HepG2 (cell line): ENCODE measurements around the gene DPM1. TPM values are rescaled to one million over a fixed set of nuclear protein-coding genes. Genes with fewer than 3 reads are reported as not detected.

Source experiments
- CHD4 ChIP-seq: fragments of 200-600 bp; sonication (generic); IDR thresholded peaks from 2 replicates; pipeline ENCODE4 v1.7.0; 2017; ENCODE audit warnings: mild to moderate bottlenecking, low read length, borderline replicate concordance
- GATA4 ChIP-seq: sonication (generic); IDR thresholded peaks from 2 replicates; pipeline ENCODE4 v1.6.1; 2016; ENCODE audit warnings: antibody characterized with exemption, low read depth, borderline replicate concordance
- HBP1 ChIP-seq: IDR thresholded peaks from 2 replicates; pipeline ENCODE4 v1.6.1; 2016; ENCODE audit warnings: low read depth, control low read depth
- HOXA7 ChIP-seq: sonication (generic); formaldehyde crosslinking; IDR thresholded peaks from 2 replicates; pipeline ENCODE4 v1.8.1; 2022; ENCODE audit warnings: mild to moderate bottlenecking, missing genetic modification reagents, moderate library complexity
- KDM2A ChIP-seq: sonication (generic); formaldehyde crosslinking; IDR thresholded peaks from 2 replicates; pipeline ENCODE4 v1.4.0; 2020; ENCODE audit warnings: low read depth, missing genetic modification reagents, borderline replicate concordance
- MTERF4 ChIP-seq: sonication (generic); formaldehyde crosslinking; IDR thresholded peaks from 2 replicates; pipeline ENCODE4 v1.8.0; 2023; ENCODE audit warnings: mild to moderate bottlenecking, missing genetic modification reagents
- NONO ChIP-seq, 2 experiments: fragments of 450-650 bp in 1 of 2; sonication (generic) in 1 of 2; formaldehyde crosslinking in 1 of 2; IDR thresholded peaks in 1 of 2; conservative IDR thresholded peaks in 1 of 2; 2 replicates each; pipeline versions ENCODE4 v1.6.1 to v1.8.0; 2017 to 2022; ENCODE audit warnings: mild to moderate bottlenecking in 1 of 2, missing genetic modification reagents in 1 of 2, moderate library complexity in 1 of 2
- PRDM10 ChIP-seq: sonication (generic); formaldehyde crosslinking; IDR thresholded peaks from 2 replicates; pipeline ENCODE4 v1.4.0; 2020; ENCODE audit warnings: low read depth, missing genetic modification reagents
- SETDB1 ChIP-seq: sonication (generic); formaldehyde crosslinking; IDR thresholded peaks from 2 replicates; pipeline ENCODE4 v1.5.1; 2020; ENCODE audit warnings: missing genetic modification reagents, mild to moderate bottlenecking, borderline replicate concordance
- TSC22D2 ChIP-seq: sonication (generic); formaldehyde crosslinking; IDR thresholded peaks from 2 replicates; pipeline ENCODE4 v1.5.1; 2020; ENCODE audit warnings: missing genetic modification reagents, mild to moderate bottlenecking, borderline replicate concordance
- ZBTB33 ChIP-seq: sonication (generic); formaldehyde crosslinking; IDR thresholded peaks from 2 replicates; pipeline ENCODE4 v1.4.0; 2020; ENCODE audit warnings: missing genetic modification reagents
- ZMYM3 ChIP-seq: sonication (generic); formaldehyde crosslinking; IDR thresholded peaks from 2 replicates; pipeline ENCODE4 v1.5.1; 2020; ENCODE audit warnings: mild to moderate bottlenecking, missing genetic modification reagents
- ZNF101 ChIP-seq: sonication (generic); formaldehyde crosslinking; IDR thresholded peaks from 2 replicates; pipeline ENCODE4 v1.4.0; 2020; ENCODE audit warnings: mild to moderate bottlenecking, low read depth, missing genetic modification reagents, borderline replicate concordance
- ZNF143 ChIP-seq: sonication (generic); formaldehyde crosslinking; IDR thresholded peaks from 2 replicates; pipeline ENCODE4 v1.4.0; 2020; ENCODE audit warnings: missing genetic modification reagents
- ZNF263 ChIP-seq: sonication (generic); formaldehyde crosslinking; IDR thresholded peaks from 2 replicates; pipeline ENCODE4 v1.4.0; 2020; ENCODE audit warnings: missing genetic modification reagents
- ZNF337 ChIP-seq: sonication (generic); formaldehyde crosslinking; IDR thresholded peaks from 2 replicates; pipeline ENCODE4 v1.5.1; 2020; ENCODE audit warnings: missing genetic modification reagents, low read depth, mild to moderate bottlenecking, borderline replicate concordance
- ZNF558 ChIP-seq: sonication (generic); formaldehyde crosslinking; IDR thresholded peaks from 2 replicates; pipeline ENCODE4 v1.9.0; 2022; ENCODE audit warnings: mild to moderate bottlenecking, missing genetic modification reagents, borderline replicate concordance
- ZNF615 ChIP-seq: sonication (generic); formaldehyde crosslinking; IDR thresholded peaks from 2 replicates; pipeline ENCODE4 v1.5.0; 2020; ENCODE audit warnings: mild to moderate bottlenecking, missing genetic modification reagents, borderline replicate concordance
- ZNF775 ChIP-seq: sonication (generic); formaldehyde crosslinking; IDR thresholded peaks from 2 replicates; pipeline ENCODE4 v1.4.0; 2020; ENCODE audit warnings: missing genetic modification reagents, mild to moderate bottlenecking, moderate library complexity, borderline replicate concordance
- ZNF790 ChIP-seq: sonication (generic); formaldehyde crosslinking; IDR thresholded peaks from 2 replicates; pipeline ENCODE4 v1.8.0; 2022; ENCODE audit warnings: missing genetic modification reagents, mild to moderate bottlenecking, borderline replicate concordance
- ZNF841 ChIP-seq: sonication (generic); formaldehyde crosslinking; IDR thresholded peaks from 2 replicates; pipeline ENCODE4 v1.8.1; 2023; ENCODE audit warnings: missing genetic modification reagents, borderline replicate concordance
- polyA plus RNA-seq, 8 experiments: library from polyadenylated mRNA; depleted of rRNA in 3 of 8; stranded (reverse) in 7 of 8; unstranded in 1 of 8; fragments of >200 nt; fragmentation: Illumina TruSeq in 4 of 8; extraction: Trizol in 4 of 8; gene quantifications; 2 replicates each; pipeline versions ENCODE4 v1.2.1 to v1.2.3, GENCODE V29; 2011 to 2016; ENCODE audit warnings: low read depth in 4 of 8, missing spikeins in 1 of 8, mixed read lengths in 1 of 8; ENCODE audit not compliant: insufficient read depth in 1 of 8
- total RNA-seq, 5 experiments: library from RNA; depleted of rRNA; stranded (reverse); fragments of >200 nt; fragmentation: Illumina TruSeq; extraction: Trizol; gene quantifications; 2 replicates each; pipeline ENCODE4 v1.2.3, GENCODE V29; 2016; ENCODE audit warnings: low read depth in 1 of 5

DPM1 gene
- total and polyA plus RNA-seq, 2 of the 13 experiments (the other 11 are each of a cell fraction or from before 2014, with no cell fraction given), result 83.2 to 161 TPM

- TF ChIP-seq ZBTB33 (CRISPR knock-in tag), result peak; percentile 100
- no peak for TF ChIP-seq ZNF101 (CRISPR knock-in tag)
- peak; percentile 92 for TF ChIP-seq PRDM10 (CRISPR knock-in tag)
- peak; percentile 98 for TF ChIP-seq CHD4
- no peak for TF ChIP-seq ZNF615 (CRISPR knock-in tag)
- no peak for TF ChIP-seq NONO (IDR thresholded peaks at IDR 0.05)
- TF ChIP-seq NONO (CRISPR knock-in tag; conservative IDR thresholded peaks at IDR 0.05), result no peak; the same call in 1 of the 2 replicates
- no peak for TF ChIP-seq ZNF337
- TF ChIP-seq ZNF775 (CRISPR knock-in tag), result no peak
- TF ChIP-seq GATA4, result no peak
- TF ChIP-seq ZNF790 (CRISPR knock-in tag), result peak; percentile 63; the same call in 1 of the 2 replicates
- no peak for TF ChIP-seq ZNF841 (CRISPR knock-in tag)
- no peak for TF ChIP-seq ZNF143 (CRISPR knock-in tag)
- TF ChIP-seq TSC22D2 (CRISPR knock-in tag), result no peak
- no peak for TF ChIP-seq HBP1 (CRISPR knock-in tag)
- TF ChIP-seq KDM2A, result peak; percentile 99
- no peak; the same call in 1 of the 2 replicates for TF ChIP-seq ZNF558 (CRISPR knock-in tag)
- no peak for TF ChIP-seq ZNF263 (CRISPR knock-in tag)
- TF ChIP-seq HOXA7, result no peak
- TF ChIP-seq MTERF4 (CRISPR knock-in tag), result peak; percentile 85; the same call in 1 of the 2 replicates
- TF ChIP-seq SETDB1 (CRISPR knock-in tag), result no peak
- 0 out of 2 replicates have a peak, but pooled peaks have one; percentile 30 for TF ChIP-seq ZMYM3 (CRISPR knock-in tag)
Measured at GRCh38 chr20:50931306-50932015, 26.9 kb downstream of the DPM1 start, which contains the start of gene ADNP (continued).
